Measurements from ENCODE around the gene METTL16. TPM values are rescaled to one million over a fixed set of nuclear protein-coding genes. Genes with fewer than 3 reads are reported as not detected.

METTL16 gene
- total and polyA plus RNA-seq, 2 donors from 2014 or later = 18.0 to 37.2 TPM

DNA sequence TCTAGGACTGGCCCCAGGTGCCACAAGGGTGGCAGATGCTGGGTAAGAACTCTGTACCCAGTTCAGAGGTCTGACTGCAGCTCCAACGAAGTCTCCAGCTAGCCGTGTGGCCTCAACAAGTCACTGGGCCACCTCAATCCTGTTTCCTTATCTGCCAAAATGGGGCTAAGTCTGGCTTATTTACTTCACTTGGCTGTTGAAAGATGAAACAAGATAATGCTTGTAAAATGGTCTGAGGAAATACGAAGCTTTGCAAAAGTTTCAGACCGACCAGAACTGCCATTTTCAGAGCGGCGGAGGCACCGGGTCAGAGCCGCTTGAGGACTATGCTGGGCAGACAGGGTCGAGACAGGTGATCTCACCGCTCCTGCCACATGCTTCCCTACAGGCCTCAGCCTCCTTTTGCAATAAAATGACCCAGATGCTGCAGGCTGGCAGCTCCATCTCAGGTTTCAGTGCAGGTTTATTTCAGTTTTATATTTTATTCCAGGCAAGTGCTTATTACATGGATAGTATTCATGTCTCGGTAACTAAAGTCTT, 128.0 kb downstream of the METTL16 start:
- peak overlapping the region in 1 of 3 donors; percentile 65 for H3K9ac ChIP-seq (ENCODE audit: low read length in 3 of 3)
- peak overlapping the region in 1 of 2 donors; percentile 27 for H3K27ac ChIP-seq (ENCODE audit: low read depth in 2 of 2, low read length in 2 of 2)
- H3K27me3 ChIP-seq (ENCODE audit: control insufficient read depth, insufficient read depth, low read length) = no peaks in the 10 kb centered on the region
- H3K4me1 ChIP-seq (ENCODE audit: control insufficient read depth in 2 of 3, insufficient read depth in 2 of 3, low read depth in 1 of 3, low read length in 3 of 3) = peaks cover 2 to 17% (median 8%) of the 10 kb centered on the region in 3 donors
- DNase-seq (peak in 3 of 5 donors; percentile 59 to 65 (median 61)), FAIRE-seq (no peak)
- intact Hi-C loops (cut with DNase I) = loop anchor here (5.0 kb wide), 1 partner anchor 34 kb away; no protein-coding TSS in a partner anchor
- H3K36me3 ChIP-seq (ENCODE audit: control insufficient read depth in 2 of 3, insufficient read depth in 3 of 3, low read length in 3 of 3) = no peaks in the 10 kb centered on the region
- no peaks in the 10 kb centered on the region for H3K9me3 ChIP-seq (ENCODE audit: control insufficient read depth in 2 of 3, insufficient read depth in 1 of 3, low read length in 3 of 3)
- no peak overlapping the region for H3K4me3 ChIP-seq (ENCODE audit: low read length in 3 of 3)
- TF ChIP-seq, protein P1, sequence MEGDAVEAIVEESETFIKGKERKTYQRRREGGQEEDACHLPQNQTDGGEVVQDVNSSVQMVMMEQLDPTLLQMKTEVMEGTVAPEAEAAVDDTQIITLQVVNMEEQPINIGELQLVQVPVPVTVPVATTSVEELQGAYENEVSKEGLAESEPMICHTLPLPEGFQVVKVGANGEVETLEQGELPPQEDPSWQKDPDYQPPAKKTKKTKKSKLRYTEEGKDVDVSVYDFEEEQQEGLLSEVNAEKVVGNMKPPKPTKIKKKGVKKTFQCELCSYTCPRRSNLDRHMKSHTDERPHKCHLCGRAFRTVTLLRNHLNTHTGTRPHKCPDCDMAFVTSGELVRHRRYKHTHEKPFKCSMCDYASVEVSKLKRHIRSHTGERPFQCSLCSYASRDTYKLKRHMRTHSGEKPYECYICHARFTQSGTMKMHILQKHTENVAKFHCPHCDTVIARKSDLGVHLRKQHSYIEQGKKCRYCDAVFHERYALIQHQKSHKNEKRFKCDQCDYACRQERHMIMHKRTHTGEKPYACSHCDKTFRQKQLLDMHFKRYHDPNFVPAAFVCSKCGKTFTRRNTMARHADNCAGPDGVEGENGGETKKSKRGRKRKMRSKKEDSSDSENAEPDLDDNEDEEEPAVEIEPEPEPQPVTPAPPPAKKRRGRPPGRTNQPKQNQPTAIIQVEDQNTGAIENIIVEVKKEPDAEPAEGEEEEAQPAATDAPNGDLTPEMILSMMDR (IDR thresholded peaks at IDR 0.05; ENCODE audit: borderline replicate concordance, extremely low read depth, insufficient read depth) = no peak

DNA sequence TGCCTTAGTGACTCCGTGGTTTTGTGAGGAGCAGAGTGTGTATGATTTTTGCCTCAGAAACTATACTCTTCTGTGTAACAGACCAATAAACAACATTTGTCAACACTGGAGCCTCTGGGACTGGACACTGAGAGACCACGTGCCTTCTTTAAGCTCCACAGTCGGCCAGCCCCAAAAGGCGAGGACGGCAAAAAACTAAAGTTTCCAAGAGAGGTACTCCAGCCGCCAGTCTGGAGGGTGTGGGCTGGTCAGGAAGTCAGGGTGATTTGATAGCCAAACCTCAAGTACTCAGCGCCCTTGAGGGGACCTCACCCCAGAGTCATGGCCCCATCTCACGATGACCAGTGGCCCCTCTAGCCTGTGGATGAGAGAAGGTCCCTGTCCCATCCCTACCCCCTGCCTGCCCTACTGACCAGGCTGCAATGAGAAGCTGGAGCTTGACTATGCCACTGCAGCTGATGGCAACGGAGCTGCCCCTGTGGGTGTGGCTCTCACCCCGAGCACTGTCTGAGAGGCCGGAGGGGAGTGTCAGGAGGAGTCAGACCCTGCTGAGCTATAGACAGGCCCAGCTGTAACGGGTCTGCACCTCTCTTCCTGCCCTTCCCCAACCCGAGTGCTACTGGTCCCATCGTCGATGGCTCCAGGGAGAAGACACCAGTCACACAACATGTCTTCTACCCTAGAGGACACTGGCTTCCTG, 130.6 kb downstream of the METTL16 start:
- peaks cover 0 to 7% (median 0%) of the 10 kb centered on the region in 3 donors for H3K36me3 ChIP-seq (ENCODE audit: control insufficient read depth in 2 of 3, insufficient read depth in 3 of 3, low read length in 3 of 3)
- FAIRE-seq = no peak
- intact Hi-C loops (cut with DNase I) = loop anchor here (5.0 kb wide), 1 partner anchor 36 kb away; no protein-coding TSS in a partner anchor
- DNase-seq = no peak
- TF ChIP-seq, protein P1 (IDR thresholded peaks at IDR 0.05; ENCODE audit: borderline replicate concordance, extremely low read depth, insufficient read depth) = no peak
- peaks cover 2 to 19% (median 8%) of the 10 kb centered on the region in 3 donors for H3K4me1 ChIP-seq (ENCODE audit: control insufficient read depth in 2 of 3, insufficient read depth in 2 of 3, low read depth in 1 of 3, low read length in 3 of 3)
- H3K27ac ChIP-seq (ENCODE audit: low read depth in 2 of 2, low read length in 2 of 2) = no peak overlapping the region
- H3K27me3 ChIP-seq (ENCODE audit: control insufficient read depth, insufficient read depth, low read length) = no peaks in the 10 kb centered on the region
- no peaks in the 10 kb centered on the region for H3K9me3 ChIP-seq (ENCODE audit: control insufficient read depth in 2 of 3, insufficient read depth in 1 of 3, low read length in 3 of 3)
- no peak overlapping the region for H3K4me3 ChIP-seq (ENCODE audit: low read length in 3 of 3)
- H3K9ac ChIP-seq (ENCODE audit: low read length in 3 of 3) = no peak overlapping the region

DNA sequence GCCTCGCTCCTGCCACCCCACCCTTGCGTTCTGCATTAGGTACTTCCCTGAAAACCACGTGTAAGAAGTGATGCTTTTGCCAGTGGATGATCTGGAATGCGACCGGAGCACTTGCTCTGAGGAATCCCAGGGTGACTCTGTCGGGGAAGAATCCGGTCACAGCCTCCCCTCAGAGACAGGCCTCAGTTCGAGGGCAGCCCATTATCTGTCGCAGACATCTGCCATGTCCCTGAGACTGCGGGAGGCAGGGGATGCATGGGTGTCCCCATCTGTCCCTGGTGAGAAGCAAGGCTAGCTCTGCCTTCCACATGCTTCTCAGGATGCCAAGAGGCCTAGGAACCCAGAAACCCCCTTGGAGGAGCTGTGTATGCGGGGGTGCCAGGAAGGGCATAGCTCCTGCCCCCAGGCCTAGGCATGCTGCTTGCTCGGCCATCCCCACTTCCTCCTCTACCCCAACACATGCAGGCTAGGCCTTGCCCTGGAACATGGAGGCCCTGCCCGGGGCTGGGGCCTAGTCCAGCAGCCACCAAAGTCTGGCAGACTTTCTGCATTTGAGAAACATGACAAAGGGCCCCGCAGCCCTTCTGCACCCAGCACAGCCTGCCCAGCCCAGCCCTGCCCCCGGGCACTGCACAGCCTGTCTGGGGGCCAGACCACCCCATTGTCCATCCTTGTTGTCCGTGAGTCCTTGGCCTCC, 131.3 kb downstream of the METTL16 start:
- peak overlapping the region in 1 of 2 donors; percentile 32 for H3K27ac ChIP-seq (ENCODE audit: low read depth in 2 of 2, low read length in 2 of 2)
- no peak overlapping the region for H3K9ac ChIP-seq (ENCODE audit: low read length in 3 of 3)
- intact Hi-C loops (cut with DNase I) = loop anchor here (5.0 kb wide), 1 partner anchor 37 kb away; no protein-coding TSS in a partner anchor
- peaks cover 2 to 12% (median 8%) of the 10 kb centered on the region in 3 donors for H3K4me1 ChIP-seq (ENCODE audit: control insufficient read depth in 2 of 3, insufficient read depth in 2 of 3, low read depth in 1 of 3, low read length in 3 of 3)
- DNase-seq = no peak
- no peaks in the 10 kb centered on the region for H3K27me3 ChIP-seq (ENCODE audit: control insufficient read depth, insufficient read depth, low read length)
- FAIRE-seq = no peak
- no peaks in the 10 kb centered on the region for H3K9me3 ChIP-seq (ENCODE audit: control insufficient read depth in 2 of 3, insufficient read depth in 1 of 3, low read length in 3 of 3)
- TF ChIP-seq, protein P1 (IDR thresholded peaks at IDR 0.05; ENCODE audit: borderline replicate concordance, extremely low read depth, insufficient read depth) = no peak
- H3K36me3 ChIP-seq (ENCODE audit: control insufficient read depth in 2 of 3, insufficient read depth in 3 of 3, low read length in 3 of 3) = peaks cover 0 to 7% (median 0%) of the 10 kb centered on the region in 3 donors
- H3K4me3 ChIP-seq (ENCODE audit: low read length in 3 of 3) = no peak overlapping the region

All from kidney (tissue), 14 donors.